HEK293 (cell line): ENCODE results near the gene IRF2BPL.

Experiments
- GLI2 ChIP-seq: fragments of 450-650 bp; formaldehyde crosslinking; IDR thresholded peaks from 2 replicates; pipeline ENCODE4; 2017; ENCODE audit warnings: missing biosample characterization, missing genetic modification characterization, low read depth, borderline replicate concordance
- TRIM28 ChIP-seq: IDR thresholded peaks from 2 replicates; pipeline ENCODE4 v1.6.1; 2011; ENCODE audit warnings: low read length, control low read depth, borderline replicate concordance
- ZBTB21 ChIP-seq: fragments of 450-650 bp; formaldehyde crosslinking; IDR thresholded peaks from 2 replicates; pipeline ENCODE4 v1.5.1; 2017; ENCODE audit warnings: missing biosample characterization, missing genetic modification characterization
- ZBTB44 ChIP-seq: fragments of 450-650 bp; IDR thresholded peaks from 2 replicates; pipeline ENCODE4 v1.5.1; 2018; ENCODE audit warnings: missing biosample characterization, mild to moderate bottlenecking, missing genetic modification characterization
- ZNF140 ChIP-seq: fragments of 450-650 bp; formaldehyde crosslinking; IDR thresholded peaks from 2 replicates; pipeline ENCODE4 v1.5.1; 2016; ENCODE audit warnings: missing biosample characterization, missing genetic modification characterization
- ZNF146 ChIP-seq: fragments of 450-650 bp; formaldehyde crosslinking; IDR thresholded peaks from 2 replicates; pipeline ENCODE4 v1.5.1; 2016; ENCODE audit warnings: missing biosample characterization, missing genetic modification characterization
- ZNF148 ChIP-seq: fragments of 450-650 bp; formaldehyde crosslinking; IDR thresholded peaks from 2 replicates; pipeline ENCODE4 v1.5.0; 2017; ENCODE audit warnings: missing biosample characterization, missing genetic modification characterization, borderline replicate concordance
- ZNF155 ChIP-seq: fragments of 450-650 bp; formaldehyde crosslinking; IDR thresholded peaks from 2 replicates; pipeline ENCODE4 v1.5.1; 2016; ENCODE audit warnings: missing biosample characterization, missing genetic modification characterization
- ZNF26 ChIP-seq: fragments of 450-650 bp; formaldehyde crosslinking; IDR thresholded peaks from 2 replicates; pipeline ENCODE4 v1.5.1; 2016; ENCODE audit warnings: missing biosample characterization, missing genetic modification characterization
- ZNF280D ChIP-seq: fragments of 450-650 bp; formaldehyde crosslinking; IDR thresholded peaks from 2 replicates; pipeline ENCODE4 v1.5.1; 2016; ENCODE audit warnings: missing biosample characterization, missing genetic modification characterization
- ZNF423 ChIP-seq: fragments of 450-650 bp; formaldehyde crosslinking; IDR thresholded peaks from 2 replicates; pipeline ENCODE4 v1.5.1; 2016; ENCODE audit warnings: missing biosample characterization, missing genetic modification characterization
- ZNF488 ChIP-seq: fragments of 450-650 bp; formaldehyde crosslinking; IDR thresholded peaks from 2 replicates; pipeline ENCODE4 v1.5.1; 2016; ENCODE audit warnings: missing biosample characterization, missing genetic modification characterization
- ZNF501 ChIP-seq: fragments of 450-650 bp; formaldehyde crosslinking; IDR thresholded peaks from 2 replicates; pipeline ENCODE4 v1.5.1; 2016; ENCODE audit warnings: missing biosample characterization, missing genetic modification characterization
- ZNF510 ChIP-seq: fragments of 450-650 bp; formaldehyde crosslinking; IDR thresholded peaks from 2 replicates; pipeline ENCODE4 v1.5.1; 2018; ENCODE audit warnings: mild to moderate bottlenecking, missing genetic modification characterization, missing biosample characterization; ENCODE audit not compliant: insufficient replicate concordance
- ZNF518A ChIP-seq: fragments of 450-650 bp; formaldehyde crosslinking; conservative IDR thresholded peaks from 2 replicates; pipeline ENCODE4 v1.5.1; 2016; ENCODE audit warnings: low read depth, missing biosample characterization, missing genetic modification characterization
- ZNF521 ChIP-seq: fragments of 450-650 bp; formaldehyde crosslinking; IDR thresholded peaks from 2 replicates; pipeline ENCODE4 v1.5.1; 2017; ENCODE audit warnings: missing biosample characterization, mild to moderate bottlenecking, missing genetic modification characterization
- ZNF623 ChIP-seq: fragments of 450-650 bp; formaldehyde crosslinking; IDR thresholded peaks from 2 replicates; pipeline ENCODE4 v1.5.1; 2016; ENCODE audit warnings: missing biosample characterization, missing genetic modification characterization
- ZNF704 ChIP-seq: fragments of 450-650 bp; formaldehyde crosslinking; IDR thresholded peaks from 2 replicates; pipeline ENCODE4 v1.5.1; 2016; ENCODE audit warnings: missing biosample characterization, missing genetic modification characterization
- ZSCAN4 ChIP-seq: fragments of 450-650 bp; formaldehyde crosslinking; IDR thresholded peaks from 2 replicates; pipeline ENCODE4 v1.5.1; 2017; ENCODE audit warnings: missing biosample characterization, missing genetic modification characterization

IRF2BPL gene

GRCh38 chr14:77028384-77029231 lies at the start of gene IRF2BPL (continued):
- no peak for TF ChIP-seq ZNF148 (tag by site-specific recombination)
- no peak for TF ChIP-seq ZNF518A
- TF ChIP-seq ZNF501 (tag by site-specific recombination), result no peak
- TF ChIP-seq TRIM28, result no peak
- no peak for TF ChIP-seq ZNF704
- peak; percentile 67 for TF ChIP-seq ZSCAN4 (tag by site-specific recombination)
- no peak for TF ChIP-seq ZNF146 (tag by site-specific recombination)
- TF ChIP-seq ZBTB21 (tag by site-specific recombination), result peak; percentile 50; the same call in 1 of the 2 replicates
- TF ChIP-seq ZNF140, result no peak
- TF ChIP-seq ZNF510 (tag by site-specific recombination), result no peak
- no peak for TF ChIP-seq ZNF155
- TF ChIP-seq ZNF280D (tag by site-specific recombination), result no peak
- TF ChIP-seq ZNF26 (tag by site-specific recombination), result no peak
- no peak for TF ChIP-seq GLI2
- TF ChIP-seq ZNF423, result no peak
- TF ChIP-seq ZNF488 (tag by site-specific recombination), result no peak
- no peak for TF ChIP-seq ZNF521 (tag by site-specific recombination)
- no peak for TF ChIP-seq ZNF623 (tag by site-specific recombination)
- no peak for TF ChIP-seq ZBTB44 (tag by site-specific recombination)
